Activated T-cell treated with anti-CD3 and anti-CD28 coated beads, Interleukin-2, amount 50 U/mL, for 24 hours (primary cell): ENCODE results near the gene CCDC40.
"Not testable (repeated sequence)": the region's sequence is repeated elsewhere in the genome, so short reads cannot be mapped to it uniquely, and the experiment has no call there.

Source experiments
- DNase-seq: peaks from one replicate; pipeline ENCODE4 v3.0.0-alpha.2; 2020
- H3K27ac Mint-ChIP-seq: 2 replicates; pipeline ENCODE4 v1.8.0; 2020; ENCODE audit warnings: mild to moderate bottlenecking, mixed read lengths
- H3K27me3 Mint-ChIP-seq: 2 replicates; pipeline ENCODE4 v1.8.0; 2020; ENCODE audit warnings: mixed read lengths
- H3K36me3 Mint-ChIP-seq: 2 replicates; pipeline ENCODE4 v1.8.0; 2020; ENCODE audit warnings: low read depth, mixed read lengths
- H3K4me1 Mint-ChIP-seq: 2 replicates; pipeline ENCODE4 v1.8.0; 2020; ENCODE audit warnings: low read depth, mixed read lengths
- H3K4me3 Mint-ChIP-seq: 2 replicates; pipeline ENCODE4 v1.8.0; 2020; ENCODE audit warnings: mild to moderate bottlenecking, moderate library complexity, mixed read lengths
- H3K9me3 Mint-ChIP-seq: 2 replicates; pipeline ENCODE4 v1.8.0; 2020; ENCODE audit warnings: mixed read lengths

CCDC40 gene

GRCh38 chr17:80045703-80046102 is 9.3 kb downstream of the CCDC40 start:
- no peak for DNase-seq
- no peaks in the 10 kb centered on the region for H3K36me3 Mint-ChIP-seq
- H3K27ac Mint-ChIP-seq, result no peak overlapping the region
- H3K9me3 Mint-ChIP-seq, result no peaks in the 10 kb centered on the region
- no peak overlapping the region for H3K4me3 Mint-ChIP-seq
- no peaks in the 10 kb centered on the region for H3K4me1 Mint-ChIP-seq
- no peaks in the 10 kb centered on the region for H3K27me3 Mint-ChIP-seq

- H3K27ac Mint-ChIP-seq, DNase-seq, H3K4me1 Mint-ChIP-seq, H3K9me3 Mint-ChIP-seq, H3K27me3 Mint-ChIP-seq, H3K36me3 Mint-ChIP-seq, H3K4me3 Mint-ChIP-seq: not testable (repeated sequence)
Observed at GRCh38 chr17:80046709-80047108, 10.3 kb downstream of the CCDC40 start.

GRCh38 chr17:80047176-80047575 is 10.7 kb downstream of the CCDC40 start:
- DNase-seq, result no peak
- H3K27ac Mint-ChIP-seq, result no peak overlapping the region
- no peak overlapping the region for H3K4me3 Mint-ChIP-seq
- H3K4me1 Mint-ChIP-seq, result no peaks in the 10 kb centered on the region
- no peaks in the 10 kb centered on the region for H3K9me3 Mint-ChIP-seq
- no peaks in the 10 kb centered on the region for H3K36me3 Mint-ChIP-seq
- H3K27me3 Mint-ChIP-seq, result no peaks in the 10 kb centered on the region

- Mint-ChIP-seq H3K9me3 (no peaks in the 10 kb centered on the region), H3K4me3 (no peak overlapping the region), H3K27ac (no peak overlapping the region), H3K4me1 (no peaks in the 10 kb centered on the region), H3K36me3 (no peaks in the 10 kb centered on the region), H3K27me3 (no peaks in the 10 kb centered on the region)
- DNase-seq, result no peak
Observed at GRCh38 chr17:80049986-80050385, 13.5 kb downstream of the CCDC40 start.

GRCh38 chr17:80050706-80051105 is 14.3 kb downstream of the CCDC40 start:
- no peaks in the 10 kb centered on the region for H3K4me1 Mint-ChIP-seq
- H3K36me3 Mint-ChIP-seq, result no peaks in the 10 kb centered on the region
- no peak for DNase-seq
- no peak overlapping the region for H3K4me3 Mint-ChIP-seq
- no peaks in the 10 kb centered on the region for H3K9me3 Mint-ChIP-seq
- H3K27ac Mint-ChIP-seq, result no peak overlapping the region
- no peaks in the 10 kb centered on the region for H3K27me3 Mint-ChIP-seq

GRCh38 chr17:80051681-80052080 is 15.2 kb downstream of the CCDC40 start:
- no peaks in the 10 kb centered on the region for H3K36me3 Mint-ChIP-seq
- H3K27ac Mint-ChIP-seq, result no peak overlapping the region
- H3K27me3 Mint-ChIP-seq, result no peaks in the 10 kb centered on the region
- DNase-seq, result no peak
- no peaks in the 10 kb centered on the region for H3K9me3 Mint-ChIP-seq
- no peaks in the 10 kb centered on the region for H3K4me1 Mint-ChIP-seq
- H3K4me3 Mint-ChIP-seq, result no peak overlapping the region

GRCh38 chr17:80053102-80053501 is 16.7 kb downstream of the CCDC40 start:
- Mint-ChIP-seq H3K27me3 (no peaks in the 10 kb centered on the region), H3K4me3 (no peak overlapping the region), H3K9me3 (no peaks in the 10 kb centered on the region), H3K27ac (no peak overlapping the region), H3K36me3 (no peaks in the 10 kb centered on the region), H3K4me1 (no peaks in the 10 kb centered on the region)
- DNase-seq, result no peak

GRCh38 chr17:80055597-80055996 is 19.2 kb downstream of the CCDC40 start:
- Mint-ChIP-seq H3K27ac (no peak overlapping the region), H3K9me3 (no peaks in the 10 kb centered on the region), H3K4me3 (no peak overlapping the region), H3K4me1 (no peaks in the 10 kb centered on the region), H3K36me3 (no peaks in the 10 kb centered on the region), H3K27me3 (no peaks in the 10 kb centered on the region)
- DNase-seq, result no peak

- Mint-ChIP-seq H3K4me3 (no peak overlapping the region), H3K27me3 (no peaks in the 10 kb centered on the region), H3K27ac (no peak overlapping the region), H3K9me3 (no peaks in the 10 kb centered on the region), H3K4me1 (no peaks in the 10 kb centered on the region), H3K36me3 (no peaks in the 10 kb centered on the region)
- no peak for DNase-seq
Observed at GRCh38 chr17:80058311-80058955, 22.0 kb downstream of the CCDC40 start.

GRCh38 chr17:80060644-80061043 is 24.2 kb downstream of the CCDC40 start:
- DNase-seq, result no peak
- Mint-ChIP-seq H3K4me1 (no peaks in the 10 kb centered on the region), H3K9me3 (no peaks in the 10 kb centered on the region), H3K4me3 (no peak overlapping the region), H3K27me3 (no peaks in the 10 kb centered on the region), H3K27ac (no peak overlapping the region), H3K36me3 (no peaks in the 10 kb centered on the region)

- Mint-ChIP-seq H3K9me3 (no peaks in the 10 kb centered on the region), H3K4me3 (no peak overlapping the region), H3K4me1 (no peaks in the 10 kb centered on the region), H3K36me3 (no peaks in the 10 kb centered on the region), H3K27ac (no peak overlapping the region), H3K27me3 (no peaks in the 10 kb centered on the region)
- no peak for DNase-seq
Observed at GRCh38 chr17:80061421-80061820, 25.0 kb downstream of the CCDC40 start.

GRCh38 chr17:80063830-80064585 is 27.6 kb downstream of the CCDC40 start:
- DNase-seq, result no peak
- Mint-ChIP-seq H3K4me1 (no peaks in the 10 kb centered on the region), H3K36me3 (no peaks in the 10 kb centered on the region), H3K27ac (no peak overlapping the region), H3K9me3 (no peaks in the 10 kb centered on the region), H3K27me3 (no peaks in the 10 kb centered on the region), H3K4me3 (no peak overlapping the region)

- no peaks in the 10 kb centered on the region for H3K36me3 Mint-ChIP-seq
- no peaks in the 10 kb centered on the region for H3K9me3 Mint-ChIP-seq
- no peaks in the 10 kb centered on the region for H3K4me1 Mint-ChIP-seq
- no peak for DNase-seq
- no peak overlapping the region for H3K27ac Mint-ChIP-seq
- no peaks in the 10 kb centered on the region for H3K27me3 Mint-ChIP-seq
- H3K4me3 Mint-ChIP-seq, result no peak overlapping the region
Observed at GRCh38 chr17:80064696-80065095, 28.3 kb downstream of the CCDC40 start.

- H3K4me1 Mint-ChIP-seq, result no peaks in the 10 kb centered on the region
- no peak overlapping the region for H3K27ac Mint-ChIP-seq
- DNase-seq, result no peak
- no peaks in the 10 kb centered on the region for H3K9me3 Mint-ChIP-seq
- H3K27me3 Mint-ChIP-seq, result no peaks in the 10 kb centered on the region
- H3K4me3 Mint-ChIP-seq, result no peak overlapping the region
- H3K36me3 Mint-ChIP-seq, result no peaks in the 10 kb centered on the region
Observed at GRCh38 chr17:80065478-80066170, 29.2 kb downstream of the CCDC40 start.

- no peak for DNase-seq
- Mint-ChIP-seq H3K27ac (no peak overlapping the region), H3K9me3 (no peaks in the 10 kb centered on the region), H3K27me3 (no peaks in the 10 kb centered on the region), H3K36me3 (no peaks in the 10 kb centered on the region), H3K4me1 (peaks cover 6% of the 10 kb centered on the region), H3K4me3 (no peak overlapping the region)
Observed at GRCh38 chr17:80067393-80067986, 31.0 kb downstream of the CCDC40 start.
